GM06990 (cell line): ENCODE measurements around the gene CELF5.
"Not testable (repeated sequence)": the region's sequence is repeated elsewhere in the genome, so short reads cannot be mapped to it uniquely, and the experiment has no call there.

Experiments
- DNase-seq: peaks from one replicate; pipeline ENCODE4 v3.0.0-alpha.2; 2011; ENCODE audit not compliant: insufficient read length; ENCODE audit errors: extremely low read depth
- H3K27me3 ChIP-seq: replicated peaks from 2 replicates; pipeline ENCODE4 v1.6.0; 2011; ENCODE audit warnings: low read length; ENCODE audit not compliant: control insufficient read depth, insufficient read depth
- H3K36me3 ChIP-seq: 2 replicates; pipeline ENCODE4 v1.5.1; 2011; ENCODE audit warnings: low read length; ENCODE audit not compliant: control insufficient read depth, insufficient read depth
- H3K4me3 ChIP-seq: replicated peaks from 2 replicates; pipeline ENCODE4 v1.5.1; 2011; ENCODE audit warnings: low read depth, mild to moderate bottlenecking, control low read depth, low read length
- CTCF ChIP-seq: IDR thresholded peaks from 2 replicates; pipeline ENCODE4 v1.5.1; 2011; ENCODE audit warnings: low read length, control low read depth, mild to moderate bottlenecking, inconsistent platforms; ENCODE audit not compliant: insufficient read depth, poor library complexity, severe bottlenecking

Gene CELF5

GRCh38 chr19:3213159-3213558 lies 11.3 kb upstream of the CELF5 start:
- Histone ChIP-seq H3K27me3 (no peaks in the 10 kb centered on the region), H3K4me3 (no peak overlapping the region), H3K36me3 (no peaks in the 10 kb centered on the region; the same call in 1 of the 2 replicates)
- TF ChIP-seq CTCF: no peak
- DNase-seq: no peak

- DNase-seq: no peak
- Histone ChIP-seq H3K4me3 (no peak overlapping the region), H3K27me3 (no peaks in the 10 kb centered on the region), H3K36me3 (no peaks in the 10 kb centered on the region)
- no peak for TF ChIP-seq CTCF
Measured at GRCh38 chr19:3216874-3217273, 7.6 kb upstream of the CELF5 start.

- Histone ChIP-seq H3K27me3 (no peaks in the 10 kb centered on the region), H3K36me3 (no peaks in the 10 kb centered on the region), H3K4me3 (no peak overlapping the region)
- no peak for TF ChIP-seq CTCF
- DNase-seq: no peak
Measured at GRCh38 chr19:3220576-3220975, 3.9 kb upstream of the CELF5 start.

- DNase-seq, H3K4me3 ChIP-seq, H3K36me3 ChIP-seq, H3K27me3 ChIP-seq: not testable (repeated sequence)
Measured at GRCh38 chr19:3221576-3221975, 2.9 kb upstream of the CELF5 start.

GRCh38 chr19:3222709-3223108 lies 1.8 kb upstream of the CELF5 start:
- H3K36me3 ChIP-seq: no peaks in the 10 kb centered on the region
- DNase-seq: no peak
- no peak for TF ChIP-seq CTCF
- peaks cover 3% of the 10 kb centered on the region; the same call in 1 of the 2 replicates for H3K27me3 ChIP-seq
- no peak overlapping the region for H3K4me3 ChIP-seq

GRCh38 chr19:3225169-3225485 lies 666 bp downstream of the CELF5 start:
- no peak for TF ChIP-seq CTCF
- Histone ChIP-seq H3K27me3 (peaks cover 4% of the 10 kb centered on the region), H3K36me3 (no peaks in the 10 kb centered on the region), H3K4me3 (no peak overlapping the region)
- no peak for DNase-seq
